GM12872 (cell line): ENCODE measurements around the gene SP1.
A peak's percentile ranks its signal among the peaks of the same experiment; 100 is the strongest.

Source experiments
- TF ChIP-seq, protein P1 (sequence below): IDR thresholded peaks from 3 replicates; pipeline ENCODE4 v1.5.1; 2011; ENCODE audit warnings: low read depth, mild to moderate bottlenecking, low read length, moderate library complexity; ENCODE audit not compliant: insufficient read depth

Gene SP1

GRCh38 chr12:53381731-53382630, 2.0 kb downstream of the SP1 start:
- TF ChIP-seq, protein P1, sequence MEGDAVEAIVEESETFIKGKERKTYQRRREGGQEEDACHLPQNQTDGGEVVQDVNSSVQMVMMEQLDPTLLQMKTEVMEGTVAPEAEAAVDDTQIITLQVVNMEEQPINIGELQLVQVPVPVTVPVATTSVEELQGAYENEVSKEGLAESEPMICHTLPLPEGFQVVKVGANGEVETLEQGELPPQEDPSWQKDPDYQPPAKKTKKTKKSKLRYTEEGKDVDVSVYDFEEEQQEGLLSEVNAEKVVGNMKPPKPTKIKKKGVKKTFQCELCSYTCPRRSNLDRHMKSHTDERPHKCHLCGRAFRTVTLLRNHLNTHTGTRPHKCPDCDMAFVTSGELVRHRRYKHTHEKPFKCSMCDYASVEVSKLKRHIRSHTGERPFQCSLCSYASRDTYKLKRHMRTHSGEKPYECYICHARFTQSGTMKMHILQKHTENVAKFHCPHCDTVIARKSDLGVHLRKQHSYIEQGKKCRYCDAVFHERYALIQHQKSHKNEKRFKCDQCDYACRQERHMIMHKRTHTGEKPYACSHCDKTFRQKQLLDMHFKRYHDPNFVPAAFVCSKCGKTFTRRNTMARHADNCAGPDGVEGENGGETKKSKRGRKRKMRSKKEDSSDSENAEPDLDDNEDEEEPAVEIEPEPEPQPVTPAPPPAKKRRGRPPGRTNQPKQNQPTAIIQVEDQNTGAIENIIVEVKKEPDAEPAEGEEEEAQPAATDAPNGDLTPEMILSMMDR, result peak; percentile 70

GRCh38 chr12:53383258-53383657, 3.3 kb downstream of the SP1 start:
- TF ChIP-seq, protein P1, result no peak

DNA sequence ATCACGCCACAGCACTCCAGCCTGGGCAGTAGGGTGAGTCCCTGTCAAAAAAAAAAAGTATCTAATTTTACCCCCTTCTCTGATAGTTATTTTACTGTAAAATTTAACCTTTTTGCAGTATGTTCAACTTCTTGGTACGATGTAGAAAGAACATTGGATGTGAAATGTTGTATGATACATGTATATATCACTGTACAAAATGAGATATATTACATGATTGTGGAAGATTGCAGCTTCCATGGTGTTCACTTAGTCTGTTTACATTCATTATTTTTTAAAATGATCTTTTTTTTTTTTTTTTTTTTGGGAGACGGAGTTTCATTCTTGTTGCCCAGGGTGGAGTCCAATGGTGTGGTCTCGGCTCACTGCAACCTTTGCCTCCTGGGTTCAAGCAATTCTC, 9.0 kb downstream of the SP1 start:
- TF ChIP-seq, protein P1, result no peak

- TF ChIP-seq, protein P1, result no peak
Observed at GRCh38 chr12:53389702-53390101, 9.7 kb downstream of the SP1 start.

DNA sequence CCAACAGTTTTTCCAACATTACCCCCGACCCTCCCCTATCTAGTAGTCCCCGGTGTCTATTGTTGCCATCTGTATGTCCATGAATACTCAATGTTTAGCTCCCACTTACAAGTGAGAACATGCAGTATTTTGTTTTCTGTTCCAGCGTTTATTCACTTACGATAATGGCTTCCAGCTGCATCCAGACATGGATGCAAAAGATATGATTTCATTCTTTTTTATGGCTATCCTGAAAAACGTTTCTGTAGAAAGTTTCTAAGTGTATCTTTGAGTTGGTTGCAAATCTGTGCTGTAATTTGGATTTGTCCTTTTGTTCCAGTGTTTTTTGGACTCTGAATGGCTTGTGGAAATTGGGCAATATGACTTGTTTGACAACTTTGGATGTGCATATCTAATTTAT, 11.7 kb downstream of the SP1 start:
- TF ChIP-seq, protein P1, result no peak

DNA sequence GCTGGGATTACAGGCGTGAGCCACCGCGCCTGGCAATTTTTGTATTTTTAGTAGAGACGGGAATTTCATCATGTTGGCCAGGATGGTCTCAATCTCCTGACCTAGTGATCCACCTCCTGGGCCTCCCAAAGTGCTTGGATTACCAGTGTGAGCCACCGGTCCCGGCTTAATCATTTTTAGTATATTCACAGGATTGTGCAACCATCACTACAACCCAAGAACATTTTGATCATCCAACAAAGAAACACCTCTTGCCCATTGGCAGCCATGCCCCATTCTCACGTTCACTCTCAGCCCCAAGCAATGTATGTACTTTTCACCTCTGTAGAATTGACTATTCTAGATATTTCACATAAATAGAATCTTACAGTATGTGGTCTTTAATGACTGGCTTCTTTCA, 19.9 kb downstream of the SP1 start:
- TF ChIP-seq, protein P1, result no peak

DNA sequence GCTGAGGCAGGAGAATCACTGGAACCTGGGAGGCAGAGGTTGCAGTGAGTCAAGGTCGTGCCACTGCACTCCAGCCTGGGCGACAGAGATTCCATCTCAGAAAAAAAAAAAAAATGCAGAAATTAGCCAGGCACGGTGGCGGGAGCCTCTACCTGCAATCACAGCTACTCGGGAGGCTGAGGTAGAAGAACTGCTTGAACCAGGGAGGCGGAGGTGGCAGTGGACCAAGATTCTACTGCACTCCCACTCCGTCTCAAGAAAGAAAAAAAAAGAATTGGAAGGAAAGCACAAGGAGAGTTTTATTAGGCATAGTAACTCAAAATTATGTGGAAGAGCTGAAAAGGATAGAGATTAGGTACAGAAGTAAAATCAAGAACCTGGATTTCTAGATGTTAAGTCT, 22.9 kb downstream of the SP1 start:
- TF ChIP-seq, protein P1, result no peak
